ENCODE data around the gene SYCE1. TPM values are rescaled to one million over a fixed set of nuclear protein-coding genes. Genes with fewer than 3 reads are reported as not detected.
A peak's percentile ranks its signal among the peaks of the same experiment; 100 is the strongest.

The SYCE1 gene
- total RNA-seq, 1 experiment from 2014 or later, result not detected

GRCh38 chr10:133592716-133593115, 27.3 kb upstream of the SYCE1 start:
- Histone ChIP-seq H3K9me3 (ENCODE audit: control insufficient read depth, insufficient read depth, low read depth, low read length) (no peaks in the 10 kb centered on the region), H3K4me3 (ENCODE audit: low read depth in 2 of 2, low read length in 2 of 2) (no peak overlapping the region), H3K27ac (ENCODE audit: low read length) (no peak overlapping the region), H3K36me3 (ENCODE audit: control insufficient read depth, insufficient read depth, low read length) (no peaks in the 10 kb centered on the region), H3K27me3 (ENCODE audit: control insufficient read depth, insufficient read depth, low read length) (peaks cover 33% of the 10 kb centered on the region), H3K4me1 (ENCODE audit: control insufficient read depth, insufficient read depth, low read length) (no peaks in the 10 kb centered on the region)
- no peak for ATAC-seq
- no TSS peak for BruUV-seq (replicated peaks)
- DNase-seq (ENCODE audit: low read depth, low spot score), result no peak
- CTCF ChIA-PET, result no interaction called here
- POLR2A ChIA-PET, result no interaction called here
- intact Hi-C loops (cut with micrococcal nuclease; ENCODE audit: unreplicated experiment), result no loop called here
- in situ Hi-C loops (cut with HindIII; ENCODE audit: low pct_unique_long_range_greater_than_20kb, low sequenced_read_pairs), result no loop called here
- TF ChIP-seq CTCF (IDR thresholded peaks at IDR 0.05), result no peak
- no peak for TF ChIP-seq TCF7L2 (IDR thresholded peaks at IDR 0.05; ENCODE audit: low read depth, low read length)
- TF ChIP-seq SIN3A (IDR thresholded peaks at IDR 0.05; ENCODE audit: borderline replicate concordance, insufficient read depth, low read depth, low read length), result no peak
- TF ChIP-seq POLR2AphosphoS5 (IDR thresholded peaks at IDR 0.05; ENCODE audit: low read depth, low read length), result no peak
- TF ChIP-seq REST (IDR thresholded peaks at IDR 0.05; ENCODE audit: insufficient read depth in 1 of 2, low read depth in 2 of 2, low read length in 1 of 2), result no peak

- peaks cover 24% of the 10 kb centered on the region for H3K27me3 ChIP-seq (ENCODE audit: control insufficient read depth, insufficient read depth, low read length)
- CTCF ChIA-PET, result no interaction called here
- H3K36me3 ChIP-seq (ENCODE audit: control insufficient read depth, insufficient read depth, low read length), result no peaks in the 10 kb centered on the region
- H3K4me3 ChIP-seq (ENCODE audit: low read depth in 2 of 2, low read length in 2 of 2), result no peak overlapping the region
- intact Hi-C loops (cut with micrococcal nuclease; ENCODE audit: unreplicated experiment) (no loop called here), in situ Hi-C loops (cut with HindIII; ENCODE audit: low pct_unique_long_range_greater_than_20kb, low sequenced_read_pairs) (no loop called here)
- ATAC-seq (peak; percentile 75), DNase-seq (ENCODE audit: low read depth, low spot score) (no peak)
- POLR2A ChIA-PET, result no interaction called here
- no peak overlapping the region for H3K27ac ChIP-seq (ENCODE audit: low read length)
- BruUV-seq (replicated peaks), result no TSS peak
- no peak for TF ChIP-seq CTCF (IDR thresholded peaks at IDR 0.05)
- TF ChIP-seq POLR2AphosphoS5 (IDR thresholded peaks at IDR 0.05; ENCODE audit: low read depth, low read length), result no peak
- TF ChIP-seq REST (IDR thresholded peaks at IDR 0.05; ENCODE audit: insufficient read depth in 1 of 2, low read depth in 2 of 2, low read length in 1 of 2), result no peak
- TF ChIP-seq SIN3A (IDR thresholded peaks at IDR 0.05; ENCODE audit: borderline replicate concordance, insufficient read depth, low read depth, low read length), result no peak
- TF ChIP-seq TCF7L2 (IDR thresholded peaks at IDR 0.05; ENCODE audit: low read depth, low read length), result no peak
- no peaks in the 10 kb centered on the region for H3K4me1 ChIP-seq (ENCODE audit: control insufficient read depth, insufficient read depth, low read length)
- H3K9me3 ChIP-seq (ENCODE audit: control insufficient read depth, insufficient read depth, low read depth, low read length), result no peaks in the 10 kb centered on the region
Measured at GRCh38 chr10:133590970-133591359, 25.6 kb upstream of the SYCE1 start.

All from Panc1 (cell line).